ENCODE data around the gene TSSK1B. TPM values are rescaled to one million over a fixed set of nuclear protein-coding genes. Genes with fewer than 3 reads are reported as not detected.
"Not testable (repeated sequence)": the region's sequence is repeated elsewhere in the genome, so short reads cannot be mapped to it uniquely, and the experiment has no call there.

Gene TSSK1B
- polyA plus RNA-seq, 2 of the 4 experiments (the other 2 are of a cell fraction): not detected

GRCh38 chr5:113474100-113474728 is 39.4 kb upstream of the TSSK1B start:
- H3K4me2 ChIP-seq: no peak overlapping the region

GRCh38 chr5:113463032-113463431 is 28.2 kb upstream of the TSSK1B start:
- Histone ChIP-seq H3K4me1 (no peaks in the 10 kb centered on the region), H3K4me3 (no peak overlapping the region), H3K27ac (no peak overlapping the region), H3K4me2 (no peak overlapping the region), H3K9me3 (no peaks in the 10 kb centered on the region)
- ATAC-seq (no peak), DNase-seq (ENCODE audit: low read depth in 1 of 2, low spot score in 1 of 2) (no peak), FAIRE-seq (no peak)
- TF ChIP-seq RNF2 (IDR thresholded peaks at IDR 0.05; ENCODE audit: borderline replicate concordance, low read depth) (no peak), JUN (IDR thresholded peaks at IDR 0.05) (no peak), HMGXB4 (CRISPR knock-in tag; IDR thresholded peaks at IDR 0.05; ENCODE audit: borderline replicate concordance) (no peak)
- ChIA-PET CTCF (no interaction called here), POLR2A (no interaction called here)

More at GRCh38 chr5:113474100-113474728, 39.4 kb upstream of the TSSK1B start:
- DNase-seq (ENCODE audit: low read depth in 1 of 2, low spot score in 1 of 2) (no peak), ATAC-seq (peak in 1 of 2 experiments; percentile 36; a peak in 2 of 6 replicates), FAIRE-seq (no peak)
- H3K27ac ChIP-seq: no peak overlapping the region
- CTCF ChIA-PET: interaction anchor here (0.8 to 1.0 kb wide), 2 partner anchors 10 to 13 kb away, joined by 3 read pairs; no protein-coding TSS in a partner anchor
- TF ChIP-seq HOXB5 (CRISPR knock-in tag; IDR thresholded peaks at IDR 0.05): no peak
- TF ChIP-seq ZFP36 (IDR thresholded peaks at IDR 0.05; ENCODE audit: borderline replicate concordance, partially characterized antibody): no peak
- no peak for TF ChIP-seq HMGXB4 (CRISPR knock-in tag; IDR thresholded peaks at IDR 0.05; ENCODE audit: borderline replicate concordance)
- no peak for TF ChIP-seq KDM5A (IDR thresholded peaks at IDR 0.05)
- TF ChIP-seq MAZ (IDR thresholded peaks at IDR 0.05; ENCODE audit: borderline replicate concordance, low read depth, low read length): no peak
- no peak for TF ChIP-seq PHF8 (IDR thresholded peaks at IDR 0.05; ENCODE audit: borderline replicate concordance, low read depth)
- no peak for TF ChIP-seq RCOR1 (IDR thresholded peaks at IDR 0.05; ENCODE audit: low read depth, low read length)
- no peak for TF ChIP-seq FOXS1 (CRISPR knock-in tag; IDR thresholded peaks at IDR 0.05)
- no peak for TF ChIP-seq HES2 (IDR thresholded peaks at IDR 0.05)
- TF ChIP-seq POLR2AphosphoS2 (conservative IDR thresholded peaks at IDR 0.05; ENCODE audit: low read length): no peak
- no peak for TF ChIP-seq E2F6 (IDR thresholded peaks at IDR 0.05; ENCODE audit: borderline replicate concordance, low read depth)
- TF ChIP-seq KDM1A (IDR thresholded peaks at IDR 0.05; ENCODE audit: low read depth): no peak
- TF ChIP-seq ESRRA (IDR thresholded peaks at IDR 0.05; ENCODE audit: borderline replicate concordance, low read length): no peak
- no peak for TF ChIP-seq CBX2 (IDR thresholded peaks at IDR 0.05; ENCODE audit: borderline replicate concordance, low read depth)
- no peak for TF ChIP-seq SMC3 (IDR thresholded peaks at IDR 0.05)
- TF ChIP-seq TFCP2L1 (CRISPR knock-in tag; IDR thresholded peaks at IDR 0.05): no peak
- TF ChIP-seq HEYL (CRISPR knock-in tag; IDR thresholded peaks at IDR 0.05): no peak
- TF ChIP-seq HDAC2 (IDR thresholded peaks at IDR 0.05): no peak
- H3K9me3 ChIP-seq: no peaks in the 10 kb centered on the region
- no peak overlapping the region for H3K4me3 ChIP-seq
- WGBS (ENCODE audit: missing lambda C conversion rate): 13% methylated on average over 5 of the region's 5 CpGs
- no peaks in the 10 kb centered on the region for H3K4me1 ChIP-seq
- POLR2A ChIA-PET: no interaction called here

GRCh38 chr5:113457106-113457505 is 22.3 kb upstream of the TSSK1B start:
- H3K4me2 ChIP-seq; H3K27ac ChIP-seq; ATAC-seq; POLR2A ChIA-PET; DNase-seq (ENCODE audit: low read depth in 1 of 2, low spot score in 1 of 2); H3K9me3 ChIP-seq; H3K4me3 ChIP-seq; FAIRE-seq; H3K4me1 ChIP-seq; CTCF ChIA-PET: not testable (repeated sequence)
- 67% methylated on average over 10 of the region's 21 CpGs for WGBS (ENCODE audit: missing lambda C conversion rate)
